SHP77 treated with DMSO at 0.1 percent for 48 hours (cell line): ENCODE data around the gene HPF1.
"Not testable (repeated sequence)": the region's sequence is repeated elsewhere in the genome, so short reads cannot be mapped to it uniquely, and the experiment has no call there.

Experiments
- DNase-seq: peaks from one replicate; lab custom pipeline; 2025; lab: John Stamatoyannopoulos, UW

The HPF1 gene

GRCh38 chr4:169757575-169758184 lies at the start of gene HPF1:
TSS of gene HPF1 (minus strand) at chr4:169757944. CDS start at chr4:169757877, 67 bp downstream.
- peak; percentile 83 for DNase-seq

- not testable (repeated sequence) for DNase-seq
Measured at GRCh38 chr4:169806770-169807169, 49.0 kb upstream of the HPF1 start.

DNA sequence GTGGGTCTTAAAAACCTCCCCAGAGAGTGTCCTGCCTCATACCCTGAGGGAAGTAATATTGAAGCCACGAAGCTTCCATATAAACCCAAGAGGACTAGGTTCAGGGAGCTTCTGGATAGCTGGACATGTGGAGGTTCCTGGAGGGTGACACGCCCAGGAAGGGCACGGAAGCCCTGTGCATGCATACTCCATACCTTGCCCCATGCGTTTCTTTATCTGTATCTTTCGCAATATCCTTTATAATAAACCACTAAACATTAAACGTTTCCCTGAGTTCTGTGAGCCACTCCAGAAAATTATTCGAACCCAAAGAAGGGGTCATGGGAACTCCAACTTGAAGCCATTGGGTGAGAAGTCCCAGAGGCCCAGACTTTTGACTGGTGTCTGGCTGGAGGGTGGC lies 45.7 kb upstream of the HPF1 start:
- no peak for DNase-seq

DNA sequence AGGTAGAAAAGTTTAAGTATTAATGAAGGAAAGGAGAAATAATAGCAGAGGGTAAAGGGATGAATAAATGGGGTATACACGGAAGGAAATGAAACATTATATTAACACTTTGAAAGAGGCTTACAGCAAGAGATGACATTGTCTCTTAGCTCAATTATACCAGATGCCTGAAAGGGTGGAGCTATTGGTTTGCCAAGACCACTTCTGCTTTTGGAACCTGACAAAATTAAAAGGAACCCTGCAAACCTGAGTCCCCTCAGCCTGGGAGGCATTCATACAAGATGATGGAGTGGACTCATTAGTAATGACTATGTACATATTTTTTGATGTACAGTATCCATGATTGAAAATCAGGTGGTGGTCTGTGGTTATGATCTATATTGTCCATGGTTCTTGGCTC lies 45.1 kb upstream of the HPF1 start:
- DNase-seq, result no peak

DNA sequence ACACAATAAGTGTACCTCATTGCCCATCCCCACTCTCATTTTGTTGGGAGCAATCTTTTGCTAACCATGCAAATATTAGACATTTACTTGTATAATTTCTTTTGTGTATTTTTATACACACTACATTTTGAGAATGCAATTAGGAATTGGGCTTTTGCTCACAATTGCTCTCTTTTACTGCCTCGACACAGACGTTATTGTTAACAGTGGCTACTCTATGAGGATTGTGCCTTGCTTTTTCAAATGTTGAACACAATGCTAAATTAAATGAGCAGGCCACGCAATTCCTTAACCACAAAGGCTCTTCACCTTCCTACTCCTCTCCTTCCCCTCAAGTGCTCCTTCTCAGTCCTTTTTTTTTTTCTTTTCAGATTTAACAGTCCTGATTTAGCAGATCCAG lies 42.8 kb upstream of the HPF1 start:
- DNase-seq, result no peak

- no peak for DNase-seq
Measured at GRCh38 chr4:169799260-169799659, 41.5 kb upstream of the HPF1 start.

DNA sequence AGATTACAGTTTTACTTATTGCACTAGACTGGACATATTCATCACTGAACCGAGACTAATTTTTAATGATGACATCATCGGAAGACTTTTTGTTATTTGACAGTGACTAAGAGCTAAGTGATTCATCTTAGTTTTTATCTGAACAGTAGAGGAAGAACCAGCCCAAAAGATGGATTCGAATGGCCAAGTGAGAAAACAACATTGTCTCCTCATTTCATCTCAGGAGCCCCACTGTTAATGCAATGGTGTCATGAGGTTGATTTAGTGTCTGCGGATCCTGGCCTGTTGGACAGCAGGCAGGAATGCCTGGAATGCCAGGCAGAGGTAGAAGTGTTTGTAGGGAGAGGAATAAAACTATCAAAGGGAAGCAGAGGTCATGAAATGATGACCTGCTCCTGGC lies 37.8 kb upstream of the HPF1 start:
- DNase-seq, result no peak

DNA sequence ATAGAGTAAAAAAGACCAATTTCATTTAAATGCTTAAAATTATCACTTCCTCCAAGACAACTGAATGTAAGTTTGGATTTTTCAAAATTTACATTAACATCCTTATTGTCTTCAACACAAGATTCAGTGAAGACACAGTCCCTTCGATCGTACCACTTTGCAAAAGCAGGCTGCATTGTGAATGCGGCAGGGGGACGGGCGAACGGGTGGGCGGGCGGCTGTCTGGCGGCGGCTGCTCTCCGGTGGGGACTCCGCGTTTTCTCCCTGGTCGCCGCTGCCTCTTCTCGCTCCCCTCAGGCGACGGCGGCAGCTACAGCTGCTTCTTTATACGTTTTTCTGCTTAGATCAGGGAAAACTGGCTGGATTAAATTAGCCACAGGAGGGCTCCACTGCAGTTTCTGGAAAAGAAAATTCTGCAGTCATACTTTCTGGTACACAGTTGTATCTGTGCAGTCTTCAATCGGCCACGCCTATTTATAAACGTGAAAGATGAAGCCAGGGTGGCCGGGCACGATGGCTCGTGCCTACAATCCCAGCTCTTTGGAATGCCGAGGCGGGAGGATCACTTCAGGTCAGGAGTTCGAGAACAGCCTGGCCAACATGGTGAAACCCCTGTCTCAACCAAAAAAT lies 33.9 kb upstream of the HPF1 start:
- DNase-seq, result peak; percentile 25

DNA sequence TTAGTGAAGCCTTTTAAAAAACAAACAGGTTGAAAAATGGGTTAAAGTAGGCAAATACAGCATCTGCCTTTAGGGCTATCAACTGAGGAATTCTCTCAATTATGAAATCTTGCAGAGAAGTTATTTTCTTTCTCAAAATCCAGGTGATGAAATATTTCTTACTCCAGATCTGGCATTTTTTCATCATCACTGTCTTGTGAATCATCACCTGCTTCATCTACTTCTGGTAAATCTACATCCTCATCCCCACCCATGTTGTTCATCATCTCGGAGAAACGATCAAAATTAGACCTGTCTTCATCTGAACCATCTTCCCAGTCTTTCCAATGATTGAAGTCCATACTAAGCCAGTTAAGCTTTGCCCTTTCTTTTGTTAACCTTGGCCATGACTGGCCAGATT lies 33.3 kb upstream of the HPF1 start:
- no peak for DNase-seq

DNA sequence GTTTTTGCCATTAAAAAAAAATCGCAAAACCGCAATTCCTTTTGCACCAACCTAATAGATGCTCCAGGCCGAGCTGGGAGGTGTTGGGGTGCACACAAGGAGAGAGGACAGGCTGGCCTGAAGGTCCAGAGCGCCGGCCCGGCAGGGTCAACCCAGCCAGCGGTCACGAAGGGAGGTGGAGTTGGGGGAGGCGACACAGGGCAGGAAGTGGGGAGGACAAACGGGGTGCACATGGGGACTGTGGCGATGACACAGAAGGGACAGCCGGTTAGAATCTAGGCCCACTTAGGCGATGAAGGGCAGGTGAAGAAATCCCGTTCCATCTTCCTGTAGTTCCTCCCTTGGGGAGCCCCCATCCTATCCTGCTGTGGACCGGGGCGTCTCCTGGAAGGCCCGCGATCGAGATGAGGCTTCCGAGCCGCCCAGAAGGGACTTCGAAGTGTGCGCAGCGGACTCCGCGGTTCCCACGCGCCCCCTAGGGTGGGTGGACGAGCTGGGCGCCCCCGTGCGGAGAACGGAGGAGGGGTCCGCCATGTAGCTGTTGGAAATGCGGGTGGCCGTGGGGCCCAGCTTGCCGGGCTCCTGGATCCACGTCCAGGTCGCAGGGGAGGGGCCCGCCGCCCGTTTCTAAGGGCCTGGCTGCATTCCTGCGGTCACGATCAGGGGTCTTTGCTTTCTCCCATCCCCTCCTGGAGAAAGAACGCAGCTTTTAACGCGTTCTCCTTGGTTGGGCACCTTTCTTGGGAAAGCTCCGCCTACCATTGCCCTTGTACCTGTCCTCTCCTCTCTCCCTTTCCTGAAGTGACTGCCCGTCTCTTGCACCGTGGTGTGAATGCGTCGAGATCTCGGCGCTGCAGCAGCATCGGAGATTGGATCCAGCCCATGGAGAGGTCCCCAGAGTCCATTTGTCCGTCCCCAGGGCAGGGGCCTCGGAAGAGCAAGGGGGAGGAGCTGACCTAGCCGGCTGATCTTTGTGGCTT lies 17.0 kb upstream of the HPF1 start:
- no peak for DNase-seq

- no peak for DNase-seq
Measured at GRCh38 chr4:169773889-169774288, 16.1 kb upstream of the HPF1 start.

DNA sequence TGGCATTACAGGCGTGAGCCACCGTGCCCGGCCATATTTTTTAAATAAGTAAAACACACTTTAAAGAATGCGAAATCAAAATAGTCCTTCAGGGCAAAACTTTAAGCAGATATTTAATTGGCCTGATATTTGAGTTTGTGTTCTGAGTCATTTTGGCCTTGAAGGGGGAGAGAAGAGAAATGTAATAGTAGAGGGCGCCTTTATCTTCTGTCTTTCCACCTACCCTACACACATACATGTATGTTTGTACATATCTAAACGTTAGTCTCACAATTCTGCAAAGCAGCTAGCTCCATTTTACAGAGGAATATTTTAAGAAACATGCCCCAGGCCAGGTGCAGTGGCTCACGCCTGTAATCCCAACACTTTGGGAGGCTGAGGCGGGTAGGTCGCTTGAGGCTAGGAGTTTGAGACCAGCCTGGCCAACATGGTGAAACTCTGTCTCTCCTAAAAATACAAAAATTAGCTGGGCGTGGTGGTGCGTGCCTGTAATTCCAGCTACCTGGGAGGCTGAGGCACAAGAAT lies 13.9 kb upstream of the HPF1 start:
- not testable (repeated sequence) for DNase-seq

DNA sequence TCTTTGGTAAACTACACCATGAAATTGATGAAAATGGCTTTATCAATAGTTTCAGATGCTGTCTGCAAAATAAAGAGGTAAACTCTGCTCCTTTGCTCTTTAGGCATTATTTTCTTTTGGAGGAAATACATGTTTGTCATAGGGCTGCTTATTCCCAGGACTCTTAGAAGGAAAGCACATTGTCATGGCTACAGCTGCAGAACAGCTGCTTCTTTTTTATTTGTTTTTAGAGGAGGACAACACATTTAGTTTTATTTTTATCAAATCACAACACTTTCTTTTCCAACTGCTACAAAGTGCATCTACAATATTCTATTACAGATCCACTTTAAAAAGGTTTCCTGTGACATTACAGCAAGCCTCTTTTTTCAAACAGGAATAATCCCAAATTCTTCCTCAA lies 12.7 kb upstream of the HPF1 start:
- DNase-seq, result no peak

GRCh38 chr4:169768385-169768784 lies 10.6 kb upstream of the HPF1 start:
- no peak for DNase-seq

DNA sequence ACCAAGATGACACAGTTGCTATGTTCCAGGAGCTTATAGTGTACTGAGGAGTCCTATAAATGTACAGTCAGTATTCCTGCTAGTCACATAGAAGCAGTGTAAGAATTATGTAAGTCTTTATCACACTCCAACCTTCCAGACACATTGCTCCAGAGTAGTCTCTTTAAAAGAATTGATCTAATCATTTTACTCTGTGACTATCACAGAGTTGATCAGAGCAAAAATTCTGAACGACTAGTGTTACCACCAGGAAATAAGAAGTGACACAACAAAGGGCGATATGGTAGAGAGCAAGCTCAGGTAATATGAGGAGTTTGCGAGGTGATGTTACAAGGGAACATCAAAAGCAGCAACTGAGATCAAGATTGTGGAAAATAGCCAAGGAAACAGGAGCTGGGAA lies 9.0 kb upstream of the HPF1 start:
- DNase-seq, result no peak

DNA sequence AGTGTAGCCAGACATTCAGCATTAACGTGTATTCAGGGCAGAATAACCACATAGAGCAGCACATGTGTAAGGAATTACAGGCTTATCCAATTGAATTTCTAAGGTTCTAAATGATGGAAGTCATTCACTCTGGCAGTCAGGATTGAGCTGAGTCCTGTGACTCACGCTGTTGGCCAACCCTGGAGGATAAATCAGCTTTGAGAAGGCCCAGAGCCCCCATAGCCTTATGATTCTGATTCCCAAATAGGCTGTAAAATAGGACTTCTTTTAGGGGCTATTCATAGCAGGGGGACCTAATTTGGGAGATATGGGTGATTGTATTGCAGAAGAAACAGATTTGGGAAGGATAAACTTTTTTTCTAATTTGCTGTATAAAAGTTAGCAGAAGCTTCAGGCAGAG lies 8.1 kb upstream of the HPF1 start:
- no peak for DNase-seq

DNA sequence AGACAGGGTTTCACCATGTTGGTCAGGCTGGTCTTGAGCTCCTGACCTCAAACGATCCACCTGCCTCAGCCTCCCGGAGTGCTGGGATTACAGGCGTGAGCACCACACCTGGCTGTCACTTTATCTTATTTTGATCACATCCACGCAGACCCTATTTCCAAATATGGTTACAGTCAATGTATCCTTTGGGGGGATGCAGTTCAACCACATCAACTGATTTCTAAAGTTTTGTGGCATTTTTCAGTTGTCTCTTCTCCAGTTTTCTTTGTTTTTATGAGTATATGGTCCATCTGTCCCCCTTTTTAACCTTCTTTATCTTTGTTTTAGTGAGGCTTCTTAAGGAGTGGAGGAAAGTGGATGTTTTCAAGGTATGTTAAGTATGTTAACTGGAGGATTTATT lies 4.1 kb upstream of the HPF1 start:
- no peak for DNase-seq

GRCh38 chr4:169758401-169758962 lies 738 bp upstream of the HPF1 start:
- no peak for DNase-seq

DNA sequence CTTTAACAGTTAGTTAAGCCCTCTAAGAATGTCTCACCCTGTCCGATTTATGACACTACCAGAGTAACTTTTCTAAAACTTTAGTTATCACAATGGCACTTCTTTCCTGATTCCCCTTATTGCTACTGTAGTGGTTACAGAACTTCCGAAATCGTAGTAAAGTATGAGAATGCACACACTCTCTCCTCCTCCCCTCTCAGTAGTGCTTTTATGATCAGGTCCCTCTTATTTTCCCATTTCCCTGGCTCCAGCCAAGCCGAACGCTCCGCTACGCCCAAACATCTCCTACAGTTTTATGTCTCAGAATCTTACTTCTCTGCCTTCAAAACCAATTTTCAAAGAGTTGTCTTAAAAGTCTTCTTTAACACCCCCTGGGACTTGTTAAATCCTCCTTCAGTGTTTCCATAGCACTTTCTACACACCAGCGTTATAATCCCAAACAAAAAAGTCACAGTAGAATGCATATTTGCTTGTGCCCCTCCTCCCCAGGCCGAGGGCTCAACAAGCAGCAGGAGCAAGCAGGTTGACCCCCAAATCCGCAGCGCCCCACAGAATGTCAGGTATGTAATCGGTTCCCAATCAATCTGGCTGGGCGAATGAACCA lies 671 bp downstream of the HPF1 start:
- no peak for DNase-seq

- DNase-seq, result no peak
Measured at GRCh38 chr4:169745291-169745690, 12.5 kb downstream of the HPF1 start.

DNA sequence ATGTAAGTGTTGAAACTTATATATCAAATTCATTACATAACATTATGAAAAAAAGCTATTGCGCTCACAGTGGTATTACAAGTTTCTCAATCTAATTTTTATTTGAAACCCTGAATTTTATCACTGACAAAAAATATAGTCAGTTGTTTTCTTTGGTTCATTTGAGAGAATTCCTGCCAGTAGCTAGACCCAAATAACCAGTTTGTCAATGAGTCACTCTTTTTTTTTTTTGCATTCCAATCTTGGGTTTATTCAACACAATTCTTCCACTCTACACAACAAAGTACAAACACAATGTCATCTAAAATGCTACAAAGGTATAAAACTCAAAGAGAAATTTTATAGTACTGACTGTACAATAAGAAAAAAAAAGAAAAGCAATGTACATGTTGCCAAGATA lies 13.1 kb downstream of the HPF1 start:
- no peak for DNase-seq

- DNase-seq, result no peak
Measured at GRCh38 chr4:169741569-169741968, 16.2 kb downstream of the HPF1 start.
